PC-3 (cell line): ENCODE data around the gene IL9. TPM values are rescaled to one million over a fixed set of nuclear protein-coding genes. Genes with fewer than 3 reads are reported as not detected.

Source experiments
- ATAC-seq: fragments of 200-7000 bp; cut with Tn5 transposase; 2 replicates; pipeline ENCODE4 v1.9.1; 2020; ENCODE audit warnings: mild to moderate bottlenecking, moderate library complexity
- BruUV-seq: library from RNA; stranded (reverse); fragments of 400-500 nt; replicated peaks from 2 replicates; lab custom pipeline; 2021; lab: Mats Ljungman, UMichigan
- CTCF ChIA-PET: fragments of 300-600 bp; sonication (Branson Sonifier 250); formaldehyde crosslinking; loops from one replicate; lab custom pipeline; 2022; ENCODE audit warnings: antibody characterized with exemption; lab: Charles Lee
- POLR2A ChIA-PET: fragments of 300-600 bp; sonication (Branson Sonifier 250); formaldehyde crosslinking; loops from one replicate; lab custom pipeline; 2022; ENCODE audit warnings: antibody characterized with exemption; ENCODE audit not compliant: unreplicated experiment; lab: Charles Lee
- DNase-seq: peaks from one replicate; pipeline ENCODE4 v3.0.0-alpha.2; 2015
- H2AFZ ChIP-seq: fragments of 300-600 bp; sonication (generic); 2 replicates; pipeline ENCODE4 v1.6.0; 2016; ENCODE audit warnings: antibody characterized with exemption, low read length
- H3F3A ChIP-seq: fragments of 300-600 bp; sonication (generic); one replicate; pipeline ENCODE4 v1.6.0; 2017; ENCODE audit warnings: antibody characterized with exemption, low read length, control low read depth, mild to moderate bottlenecking; ENCODE audit not compliant: unreplicated experiment
- H3K27ac ChIP-seq: fragments of 300-600 bp; sonication (generic); 2 replicates; pipeline ENCODE4 v1.5.1; 2016; ENCODE audit warnings: mild to moderate bottlenecking, low read length
- H3K27me3 ChIP-seq: fragments of 300-600 bp; sonication (generic); 2 replicates; pipeline ENCODE4 v1.6.1; 2016; ENCODE audit warnings: low read length, mixed read lengths
- H3K36me3 ChIP-seq: fragments of 300-600 bp; sonication (generic); 2 replicates; pipeline ENCODE4 v1.6.1; 2016; ENCODE audit warnings: low read depth, mixed run types, low read length, mixed read lengths
- H3K4me1 ChIP-seq: fragments of 300-600 bp; sonication (generic); 2 replicates; pipeline ENCODE4 v1.5.1; 2016; ENCODE audit warnings: low read length; ENCODE audit not compliant: insufficient read depth
- H3K4me2 ChIP-seq: fragments of 300-600 bp; sonication (generic); 2 replicates; pipeline ENCODE4 v1.6.0; 2016; ENCODE audit warnings: low read length
- H3K4me3 ChIP-seq: fragments of 300-600 bp; sonication (generic); 2 replicates; pipeline ENCODE4 v1.5.1; 2016; ENCODE audit warnings: mild to moderate bottlenecking, low read length, mixed read lengths
- H3K79me2 ChIP-seq: fragments of 300-600 bp; sonication (generic); 2 replicates; pipeline ENCODE4 v1.6.1; 2017; ENCODE audit warnings: low read length, mixed read lengths
- H3K9ac ChIP-seq: fragments of 300-600 bp; sonication (generic); 2 replicates; pipeline ENCODE4 v1.6.0; 2016; ENCODE audit warnings: mild to moderate bottlenecking, low read length
- H3K9me2 ChIP-seq: fragments of 300-600 bp; sonication (generic); replicated peaks from 2 replicates; pipeline ENCODE4 v1.6.1; 2016; ENCODE audit warnings: mixed run types, low read length, mixed read lengths
- H3K9me3 ChIP-seq: fragments of 300-600 bp; sonication (generic); 2 replicates; pipeline ENCODE4 v1.6.1; 2016; ENCODE audit warnings: low read length, mixed read lengths
- H4K20me1 ChIP-seq: fragments of 300-600 bp; sonication (generic); 2 replicates; pipeline ENCODE4 v1.6.1; 2016; ENCODE audit warnings: low read length, mixed read lengths
- CTCF ChIP-seq: fragments of 300-600 bp; sonication (generic); conservative IDR thresholded peaks from 2 replicates; pipeline ENCODE4 v1.5.1; 2017; ENCODE audit warnings: antibody characterized with exemption, low read depth, mild to moderate bottlenecking, low read length
- EZH2 ChIP-seq: fragments of 300-600 bp; sonication (generic); IDR thresholded peaks from one replicate; pipeline ENCODE4 v1.6.1; 2017; ENCODE audit warnings: antibody characterized with exemption, mild to moderate bottlenecking, low read length; ENCODE audit not compliant: unreplicated experiment
- EZH2phosphoT487 ChIP-seq: fragments of 300-600 bp; sonication (generic); IDR thresholded peaks from 2 replicates; pipeline ENCODE4 v1.6.1; 2018; ENCODE audit warnings: mild to moderate bottlenecking, antibody characterized with exemption, low read length, borderline replicate concordance
- intact Hi-C: fragments of 100-400 bp; cut with micrococcal nuclease; formaldehyde crosslinking; loops from 2 replicates; pipeline ENCODE4 v1.9.0; 2023
- total RNA-seq: library from RNA; depleted of rRNA; stranded (reverse); fragments of >200 nt; gene quantifications from 2 replicates; pipeline ENCODE4 v1.2.3, GENCODE V29; 2014

The IL9 gene
- total RNA-seq, 1 experiment from 2014 or later, result not detected

- ATAC-seq, result no peak
- H3K27me3 ChIP-seq, result no peaks in the 10 kb centered on the region
- no TSS peak for BruUV-seq
These were observed 852 bp downstream of the IL9 start for GRCh38 chr5:135894789-135895188.

GRCh38 chr5:135894276-135894675 is 1.4 kb downstream of the IL9 start:
- Histone ChIP-seq H4K20me1 (no peaks in the 10 kb centered on the region), H3K9me2 (no peaks in the 10 kb centered on the region), H3K9me3 (no peaks in the 10 kb centered on the region), H3K36me3 (no peaks in the 10 kb centered on the region), H3K4me3 (no peak overlapping the region), H3K9ac (no peak overlapping the region), H3K4me1 (no peaks in the 10 kb centered on the region), H3K27me3 (no peaks in the 10 kb centered on the region), H3K4me2 (no peak overlapping the region), H3K27ac (no peak overlapping the region), H2AFZ (no peak overlapping the region), H3K79me2 (no peaks in the 10 kb centered on the region), H3F3A (no peaks in the 10 kb centered on the region)
- intact Hi-C loops, result no loop called here
- no peak for TF ChIP-seq EZH2phosphoT487
- no peak for TF ChIP-seq EZH2
- TF ChIP-seq CTCF, result no peak
- ATAC-seq (no peak), DNase-seq (no peak)
- ChIA-PET POLR2A (no interaction called here), CTCF (no interaction called here)
- BruUV-seq, result no TSS peak

More at GRCh38 chr5:135894789-135895188, 852 bp downstream of the IL9 start:
- no peak overlapping the region for H3K9ac ChIP-seq
- no peak overlapping the region for H3K4me3 ChIP-seq
- H3K79me2 ChIP-seq, result no peaks in the 10 kb centered on the region
- ChIA-PET CTCF (no interaction called here), POLR2A (no interaction called here)
- no peaks in the 10 kb centered on the region for H3K9me3 ChIP-seq
- intact Hi-C loops, result no loop called here
- H3F3A ChIP-seq, result no peaks in the 10 kb centered on the region
- no peak for TF ChIP-seq EZH2phosphoT487
- no peaks in the 10 kb centered on the region for H3K9me2 ChIP-seq
- H3K27ac ChIP-seq, result no peak overlapping the region
- DNase-seq, result no peak
- H3K36me3 ChIP-seq, result no peaks in the 10 kb centered on the region
- H4K20me1 ChIP-seq, result no peaks in the 10 kb centered on the region
- no peak overlapping the region for H3K4me2 ChIP-seq
- no peaks in the 10 kb centered on the region for H3K4me1 ChIP-seq
- H2AFZ ChIP-seq, result no peak overlapping the region

- no TSS peak for BruUV-seq
- no peak for TF ChIP-seq EZH2phosphoT487
- TF ChIP-seq CTCF, result 0 out of 2 replicates have a peak, but pooled peaks have one; percentile 17
- Histone ChIP-seq H3K27ac (no peak overlapping the region), H4K20me1 (no peaks in the 10 kb centered on the region), H3K4me2 (no peak overlapping the region), H3K4me1 (peaks cover 5% of the 10 kb centered on the region; the same call in 1 of the 2 replicates), H3K4me3 (no peak overlapping the region), H3K9ac (no peak overlapping the region), H3K9me3 (no peaks in the 10 kb centered on the region), H3K9me2 (no peaks in the 10 kb centered on the region), H3K79me2 (no peaks in the 10 kb centered on the region), H3K36me3 (no peaks in the 10 kb centered on the region), H3F3A (no peaks in the 10 kb centered on the region), H2AFZ (no peak overlapping the region), H3K27me3 (no peaks in the 10 kb centered on the region)
- DNase-seq (no peak), ATAC-seq (no peak)
- CTCF ChIA-PET, result no interaction called here
- POLR2A ChIA-PET, result no interaction called here
- intact Hi-C loops, result no loop called here
These were observed 3.9 kb downstream of the IL9 start for GRCh38 chr5:135891791-135892190.
